ENCODE data around the gene C9.
"Not testable (repeated sequence)": the region's sequence is repeated elsewhere in the genome, so short reads cannot be mapped to it uniquely, and the experiment has no call there.

C9 gene

GRCh38 chr5:39316464-39316863 is 47.8 kb downstream of the C9 start:
- H3K9me3 ChIP-seq (ENCODE audit: control insufficient read depth, insufficient read depth, low read depth, low read length); H3K4me1 ChIP-seq (ENCODE audit: control insufficient read depth, insufficient read depth, low read length); CTCF ChIA-PET; H3K27ac ChIP-seq (ENCODE audit: extremely low read depth, low read depth, low read length); POLR2A ChIA-PET; H3K36me3 ChIP-seq (ENCODE audit: control insufficient read depth in 2 of 2, insufficient read depth in 1 of 2, low read length in 2 of 2); H3K4me3 ChIP-seq (ENCODE audit: low read depth, low read length): not testable (repeated sequence)
- peak; percentile 60; the same call in 1 of the 2 replicates for TF ChIP-seq ZNF146 (tag by site-specific recombination; IDR thresholded peaks at IDR 0.05)

- H3K9me3 ChIP-seq (ENCODE audit: control insufficient read depth, insufficient read depth, low read depth, low read length): no peaks in the 10 kb centered on the region; the same call in 1 of the 2 replicates
- no peaks in the 10 kb centered on the region for H3K36me3 ChIP-seq (ENCODE audit: control insufficient read depth in 2 of 2, insufficient read depth in 1 of 2, low read length in 2 of 2)
- H3K4me1 ChIP-seq (ENCODE audit: control insufficient read depth, insufficient read depth, low read length): no peaks in the 10 kb centered on the region
- ChIA-PET CTCF (no interaction called here), POLR2A (no interaction called here)
- no peak overlapping the region for H3K4me3 ChIP-seq (ENCODE audit: low read depth, low read length)
- no peak overlapping the region for H3K27ac ChIP-seq (ENCODE audit: extremely low read depth, low read depth, low read length)
- no peak for TF ChIP-seq ZNF423 (tag by site-specific recombination; IDR thresholded peaks at IDR 0.05)
- TF ChIP-seq ZBTB21 (tag by site-specific recombination; IDR thresholded peaks at IDR 0.05): no peak
- no peak for TF ChIP-seq ZBTB49 (tag by site-specific recombination; IDR thresholded peaks at IDR 0.05; ENCODE audit: low read depth)
- TF ChIP-seq WT1 (tag by site-specific recombination; IDR thresholded peaks at IDR 0.05): no peak
- TF ChIP-seq ZNF791 (tag by site-specific recombination; IDR thresholded peaks at IDR 0.05): no peak
- TF ChIP-seq ATF2 (tag by site-specific recombination; IDR thresholded peaks at IDR 0.05; ENCODE audit: low read depth): no peak
- no peak for TF ChIP-seq ZBTB1 (tag by site-specific recombination; IDR thresholded peaks at IDR 0.05)
- TF ChIP-seq ZNF274 (IDR thresholded peaks at IDR 0.05; ENCODE audit: low read length): no peak
- no peak for TF ChIP-seq ZNF274 (tag by site-specific recombination; IDR thresholded peaks at IDR 0.05; ENCODE audit: borderline replicate concordance)
- TF ChIP-seq KLF17 (tag by site-specific recombination; IDR thresholded peaks at IDR 0.05): no peak
- TF ChIP-seq ZNF510 (tag by site-specific recombination; IDR thresholded peaks at IDR 0.05; ENCODE audit: insufficient replicate concordance): no peak
- TF ChIP-seq ZNF645 (tag by site-specific recombination; IDR thresholded peaks at IDR 0.05): no peak
- TF ChIP-seq ZNF776 (tag by site-specific recombination; IDR thresholded peaks at IDR 0.05; ENCODE audit: borderline replicate concordance): no peak
- no peak for TF ChIP-seq ZNF114 (tag by site-specific recombination; IDR thresholded peaks at IDR 0.05)
- no peak for TF ChIP-seq ZNF473 (tag by site-specific recombination; IDR thresholded peaks at IDR 0.05)
- TF ChIP-seq IKZF3 (tag by site-specific recombination; IDR thresholded peaks at IDR 0.05): no peak
Measured at GRCh38 chr5:39315995-39316394, 48.3 kb downstream of the C9 start.

- Histone ChIP-seq H3K4me3 (ENCODE audit: low read depth, low read length) (no peak overlapping the region), H3K9me3 (ENCODE audit: control insufficient read depth, insufficient read depth, low read depth, low read length) (no peaks in the 10 kb centered on the region), H3K27ac (ENCODE audit: extremely low read depth, low read depth, low read length) (no peak overlapping the region), H3K4me1 (ENCODE audit: control insufficient read depth, insufficient read depth, low read length) (no peaks in the 10 kb centered on the region), H3K36me3 (ENCODE audit: control insufficient read depth in 2 of 2, insufficient read depth in 1 of 2, low read length in 2 of 2) (no peaks in the 10 kb centered on the region)
- no peak for TF ChIP-seq RBAK (tag by site-specific recombination; IDR thresholded peaks at IDR 0.05)
- ChIA-PET POLR2A (no interaction called here), CTCF (interaction anchor here (0.8 kb wide), 1 partner anchor 47 kb away, joined by 3 read pairs; no protein-coding TSS in a partner anchor)
Measured at GRCh38 chr5:39314591-39314990, 49.7 kb downstream of the C9 start.

Measured in HEK293 (cell line).